Thymus (tissue), 11 donors: ENCODE measurements around the gene SEBOX. TPM values are rescaled to one million over a fixed set of nuclear protein-coding genes. Genes with fewer than 3 reads are reported as not detected.
A peak's percentile ranks its signal among the peaks of the same experiment; 100 is the strongest.

Source experiments
- DNase-seq, 9 donors: peaks; one replicate each; pipeline ENCODE4 v3.0.0-alpha.2; 2013; ENCODE audit warnings: low spot score in 9 of 9, low read depth in 6 of 9, missing footprints in 1 of 9
- H3K27ac ChIP-seq, 2 donors: one replicate each; pipeline ENCODE4 v1.5.1; 2013; ENCODE audit warnings: control low read depth in 1 of 2, low read depth in 1 of 2, low read length in 1 of 2, mild to moderate bottlenecking in 1 of 2, moderate library complexity in 1 of 2
- H3K27me3 ChIP-seq, 2 donors: one replicate each; pipeline ENCODE4 v1.5.1; 2013; ENCODE audit warnings: low read length in 1 of 2; ENCODE audit not compliant: control insufficient read depth in 2 of 2, insufficient read depth in 1 of 2
- H3K36me3 ChIP-seq, 2 donors: one replicate each; pipeline ENCODE4 v1.5.1; 2013; ENCODE audit warnings: low read length in 1 of 2, mild to moderate bottlenecking in 1 of 2, moderate library complexity in 1 of 2; ENCODE audit not compliant: control insufficient read depth in 2 of 2, insufficient read depth in 2 of 2
- H3K4me1 ChIP-seq, 2 donors: one replicate each; pipeline ENCODE4 v1.5.1; 2013; ENCODE audit warnings: low read length in 2 of 2; ENCODE audit not compliant: control insufficient read depth in 2 of 2, insufficient read depth in 2 of 2
- H3K4me3 ChIP-seq, 2 donors: one replicate each; pipeline ENCODE4 v1.5.1; 2013; ENCODE audit warnings: low read length in 2 of 2, control low read depth in 1 of 2, mild to moderate bottlenecking in 1 of 2
- H3K9me3 ChIP-seq, 2 donors: one replicate each; pipeline ENCODE4 v1.5.1; 2013; ENCODE audit warnings: low read length in 1 of 2, mild to moderate bottlenecking in 1 of 2; ENCODE audit not compliant: control insufficient read depth in 2 of 2, insufficient read depth in 1 of 2
- WGBS: extraction: QIAGEN DNeasy Blood & Tissue Kit; methylation state at CpG from one replicate; pipeline ENCODE4 v1.1.7; 2013; 5-methylcytosine and 5-hydroxymethylcytosine counted together
- polyA plus RNA-seq: library from polyadenylated mRNA; stranded (reverse); fragments of 200-250 nt; gene quantifications from one replicate; pipeline ENCODE4 v1.2.3, GENCODE V29; 2013
- total RNA-seq: library from RNA; stranded (reverse); fragments of 120-200 nt; gene quantifications from one replicate; pipeline ENCODE4 v1.2.4, GENCODE V29; 2013
- donor health status: healthy.

Gene SEBOX
- total and polyA plus RNA-seq, 2 donors, result not detected

GRCh38 chr17:28365487-28365886, 488 bp upstream of the SEBOX start:
- Histone ChIP-seq H3K27me3 (peaks cover 0 to 7% of the 10 kb centered on the region in 2 donors), H3K4me1 (no peaks in the 10 kb centered on the region), H3K9me3 (no peaks in the 10 kb centered on the region), H3K27ac (no peak overlapping the region), H3K36me3 (peaks cover 31 to 40% of the 10 kb centered on the region in 2 donors), H3K4me3 (no peak overlapping the region)
- no peak for DNase-seq
- 94% methylated on average over 3 of the region's 3 CpGs for WGBS

GRCh38 chr17:28363776-28364650, 986 bp downstream of the SEBOX start:
- Histone ChIP-seq H3K4me1 (no peaks in the 10 kb centered on the region), H3K4me3 (no peak overlapping the region), H3K27me3 (no peaks in the 10 kb centered on the region), H3K27ac (no peak overlapping the region), H3K9me3 (no peaks in the 10 kb centered on the region), H3K36me3 (peaks cover 43 to 51% of the 10 kb centered on the region in 2 donors)
- no peak for DNase-seq
- WGBS, result 97% methylated on average over 8 of the region's 8 CpGs

GRCh38 chr17:28363186-28363585, 1.8 kb downstream of the SEBOX start:
- no peak overlapping the region for H3K4me3 ChIP-seq
- no peak overlapping the region for H3K27ac ChIP-seq
- no peak for DNase-seq
- no peaks in the 10 kb centered on the region for H3K27me3 ChIP-seq
- 99% methylated on average over 5 of the region's 5 CpGs for WGBS
- peaks cover 4% of the 10 kb centered on the region in 2 donors for H3K4me1 ChIP-seq
- H3K9me3 ChIP-seq, result no peaks in the 10 kb centered on the region
- H3K36me3 ChIP-seq, result peaks cover 44 to 51% of the 10 kb centered on the region in 2 donors

- Histone ChIP-seq H3K9me3 (no peaks in the 10 kb centered on the region), H3K4me1 (peaks cover 19 to 22% of the 10 kb centered on the region in 2 donors), H3K4me3 (peak overlapping the region; percentile 75 to 84), H3K36me3 (peaks cover 44 to 58% of the 10 kb centered on the region in 2 donors), H3K27ac (no peak overlapping the region), H3K27me3 (no peaks in the 10 kb centered on the region)
- WGBS, result 3% methylated on average over 4 of the region's 4 CpGs
- no peak for DNase-seq
Observed at GRCh38 chr17:28357901-28358197, 7.2 kb downstream of the SEBOX start.

GRCh38 chr17:28357061-28357900, 7.7 kb downstream of the SEBOX start, which contains the start of gene POLDIP2:
POLDIP2 (minus strand) TSS chr17:28357527; CDS start chr17:28357448, 79 bp downstream.
- WGBS, result under 1% methylated on average over 80 of the region's 80 CpGs

GRCh38 chr17:28350271-28350670, 14.7 kb downstream of the SEBOX start:
- Histone ChIP-seq H3K27me3 (no peaks in the 10 kb centered on the region), H3K36me3 (peaks cover 86 to 90% of the 10 kb centered on the region in 2 donors), H3K9me3 (no peaks in the 10 kb centered on the region), H3K27ac (no peak overlapping the region), H3K4me3 (no peak overlapping the region), H3K4me1 (peaks cover 0 to 5% of the 10 kb centered on the region in 2 donors)
- WGBS, result 97% methylated on average over 7 of the region's 7 CpGs
- no peak for DNase-seq

More at GRCh38 chr17:28357061-28357900, 7.7 kb downstream of the SEBOX start, which contains the start of gene POLDIP2:
- Histone ChIP-seq H3K9me3 (no peaks in the 10 kb centered on the region), H3K27ac (peak within 1 kb of the TSS in 1 of 2 donors; percentile 89), H3K4me3 (peak within 1 kb of the TSS; percentile 75 to 84), H3K27me3 (no peaks in the 10 kb centered on the region), H3K36me3 (peaks cover 47 to 58% of the 10 kb centered on the region in 2 donors), H3K4me1 (peaks cover 19 to 22% of the 10 kb centered on the region in 2 donors)
- peak; percentile 80 to 96 (median 91) for DNase-seq

- WGBS, result 100% methylated on average over 3 of the region's 3 CpGs
- no peak overlapping the region for H3K4me3 ChIP-seq
- no peak for DNase-seq
Observed at GRCh38 chr17:28348979-28349378, 16.0 kb downstream of the SEBOX start.

GRCh38 chr17:28347261-28347891, 17.6 kb downstream of the SEBOX start:
- Histone ChIP-seq H3K27me3 (no peaks in the 10 kb centered on the region), H3K27ac (no peak overlapping the region), H3K9me3 (no peaks in the 10 kb centered on the region), H3K4me3 (no peak overlapping the region), H3K36me3 (peaks cover 84 to 98% of the 10 kb centered on the region in 2 donors), H3K4me1 (peaks cover 15 to 16% of the 10 kb centered on the region in 2 donors)
- WGBS, result 96% methylated on average over 8 of the region's 8 CpGs
- no peak for DNase-seq

More at GRCh38 chr17:28348979-28349378, 16.0 kb downstream of the SEBOX start:
- Histone ChIP-seq H3K36me3 (peaks cover 86 to 95% of the 10 kb centered on the region in 2 donors), H3K27me3 (no peaks in the 10 kb centered on the region), H3K27ac (no peak overlapping the region), H3K9me3 (no peaks in the 10 kb centered on the region), H3K4me1 (peaks cover 6 to 12% of the 10 kb centered on the region in 2 donors)
